ENCODE results near the gene C1orf185.
"Not testable (repeated sequence)": the region's sequence is repeated elsewhere in the genome, so short reads cannot be mapped to it uniquely, and the experiment has no call there.

Gene C1orf185

DNA sequence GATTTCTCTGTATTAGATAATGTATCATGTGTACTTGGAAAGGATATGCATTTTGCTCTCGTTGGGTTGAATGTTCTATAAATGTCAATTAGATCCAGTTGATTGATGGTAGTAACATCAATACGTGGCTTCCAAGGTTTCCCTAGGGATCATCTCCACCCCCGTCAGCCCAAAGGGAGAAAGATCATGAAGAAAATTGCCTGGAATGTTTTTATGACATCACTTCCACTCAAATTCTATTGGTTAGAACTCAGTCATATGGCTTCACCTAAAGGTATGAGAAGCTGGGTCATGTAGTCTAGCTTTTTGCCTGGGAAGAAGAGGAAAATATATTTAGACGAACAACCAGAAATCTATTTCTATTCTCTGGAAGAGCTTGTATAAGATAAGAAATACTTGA, at the start of gene C1orf185:
Gene C1orf185 (plus strand): TSS at position 253 of the 400 bp plus-strand sequence. CDS start 6 bp downstream, at position 259.
- DNase-seq (ENCODE audit: low spot score): no peak

DNA sequence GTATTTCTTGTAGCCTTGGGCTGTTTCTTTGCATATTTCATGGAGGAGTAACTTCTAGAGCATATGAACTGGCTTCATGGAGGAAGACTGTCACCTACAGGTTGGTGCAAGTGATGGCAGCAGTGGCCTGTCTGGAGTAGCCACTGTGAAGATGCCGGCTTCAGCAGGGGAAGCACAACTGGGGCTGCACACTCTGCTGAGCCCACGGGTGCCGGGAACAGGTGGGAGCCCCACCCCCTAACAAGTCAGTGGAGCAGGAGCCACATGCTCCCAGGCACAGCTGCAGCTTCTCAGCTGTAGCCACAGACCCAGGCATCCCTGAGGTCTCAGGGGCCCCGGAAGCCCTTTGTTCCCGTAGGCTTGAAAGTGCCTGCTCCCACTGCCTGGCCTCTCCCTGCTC, 43.2 kb upstream of the C1orf185 start:
- peak; percentile 16 for DNase-seq (ENCODE audit: low spot score)

DNA sequence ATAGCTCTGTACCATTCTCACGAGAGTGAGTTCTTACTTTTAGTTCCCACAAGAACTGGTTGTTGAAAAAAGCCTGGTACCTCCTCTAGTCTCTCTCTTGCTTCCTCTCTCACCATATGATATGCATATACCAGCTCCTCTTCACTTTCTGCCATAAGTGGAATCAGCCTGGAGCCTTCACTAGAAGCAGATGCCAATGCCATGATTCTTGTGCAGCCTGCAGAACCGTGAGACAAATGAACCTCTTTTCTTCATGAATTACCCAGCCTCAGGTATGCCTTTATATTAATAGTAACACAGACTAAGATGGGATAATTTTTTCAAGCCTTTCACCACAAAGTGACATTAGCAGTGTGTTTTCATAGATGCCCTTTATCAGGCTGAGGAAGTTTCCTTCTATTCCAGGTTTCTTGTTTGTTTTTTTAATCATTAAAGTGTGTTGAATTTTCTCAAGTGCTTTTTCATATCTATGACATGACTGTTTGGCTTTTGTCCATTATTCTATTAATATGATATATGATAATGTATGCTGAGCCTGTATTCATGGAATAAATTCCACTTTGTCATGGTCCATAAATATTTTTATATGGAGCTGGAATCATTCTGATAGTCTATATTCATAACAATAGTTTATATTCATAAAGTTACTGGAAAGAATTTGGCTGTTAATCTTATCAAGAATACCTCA, 40.7 kb upstream of the C1orf185 start:
- DNase-seq (ENCODE audit: low spot score): no peak

DNA sequence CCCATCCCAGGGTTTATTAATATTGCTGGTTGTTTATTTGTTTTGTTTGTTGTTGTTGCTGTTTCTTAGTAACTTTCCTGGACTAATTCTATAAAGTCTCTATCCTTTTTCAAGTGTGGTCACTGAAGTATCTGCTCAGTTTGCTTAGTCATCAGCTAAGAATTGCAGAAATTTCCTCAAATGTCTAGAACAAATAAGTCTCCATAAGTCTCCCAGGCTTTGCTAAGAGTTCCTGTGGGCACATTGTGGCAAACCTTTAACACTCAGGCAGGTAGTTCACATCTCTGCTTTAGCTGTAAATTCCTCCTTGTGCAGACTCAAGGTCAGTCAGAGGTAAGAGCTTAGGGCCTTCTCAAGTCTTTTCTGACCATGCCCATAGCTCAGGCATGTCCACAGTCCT, 38.9 kb upstream of the C1orf185 start:
- DNase-seq (ENCODE audit: low spot score): peak; percentile 66

DNA sequence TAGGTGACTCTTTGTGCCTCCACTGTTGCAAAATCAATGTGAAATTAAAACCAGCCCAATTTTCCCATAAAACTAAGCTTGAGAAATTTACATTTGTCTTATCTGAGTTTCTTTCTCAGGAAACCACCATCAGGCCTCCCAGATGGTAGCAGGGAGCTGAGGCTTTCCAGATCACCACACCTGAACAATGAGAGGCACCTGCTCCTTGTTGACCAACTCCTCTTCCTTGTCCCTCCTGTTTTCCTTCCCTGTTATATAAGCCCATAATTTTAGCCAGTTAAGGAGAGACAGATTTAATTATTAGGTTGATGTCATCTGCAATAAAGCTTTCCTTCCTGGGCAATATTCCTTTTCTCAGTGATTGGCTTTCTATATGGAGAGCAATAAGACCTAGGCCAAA, 32.0 kb upstream of the C1orf185 start:
- no peak for DNase-seq (ENCODE audit: low spot score)

DNA sequence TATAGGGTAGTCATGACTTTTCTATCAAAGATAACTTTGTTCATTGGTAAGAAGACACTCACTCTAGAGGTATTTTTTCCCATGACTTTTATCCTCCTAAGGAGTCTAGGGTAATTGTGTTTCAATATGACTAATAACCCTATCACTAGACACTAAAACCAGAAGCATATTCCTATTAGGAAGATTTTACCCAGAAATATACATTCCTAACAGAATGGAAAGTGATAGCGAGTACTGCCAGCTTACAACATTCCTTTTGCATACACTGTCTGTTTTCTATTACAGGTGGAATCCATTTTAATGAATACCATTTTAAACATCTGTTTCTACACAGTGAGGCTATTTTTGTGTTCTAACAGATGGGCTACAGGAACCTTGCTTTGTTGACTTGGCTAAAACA, 31.4 kb upstream of the C1orf185 start:
- DNase-seq (ENCODE audit: low spot score): peak; percentile 63

DNA sequence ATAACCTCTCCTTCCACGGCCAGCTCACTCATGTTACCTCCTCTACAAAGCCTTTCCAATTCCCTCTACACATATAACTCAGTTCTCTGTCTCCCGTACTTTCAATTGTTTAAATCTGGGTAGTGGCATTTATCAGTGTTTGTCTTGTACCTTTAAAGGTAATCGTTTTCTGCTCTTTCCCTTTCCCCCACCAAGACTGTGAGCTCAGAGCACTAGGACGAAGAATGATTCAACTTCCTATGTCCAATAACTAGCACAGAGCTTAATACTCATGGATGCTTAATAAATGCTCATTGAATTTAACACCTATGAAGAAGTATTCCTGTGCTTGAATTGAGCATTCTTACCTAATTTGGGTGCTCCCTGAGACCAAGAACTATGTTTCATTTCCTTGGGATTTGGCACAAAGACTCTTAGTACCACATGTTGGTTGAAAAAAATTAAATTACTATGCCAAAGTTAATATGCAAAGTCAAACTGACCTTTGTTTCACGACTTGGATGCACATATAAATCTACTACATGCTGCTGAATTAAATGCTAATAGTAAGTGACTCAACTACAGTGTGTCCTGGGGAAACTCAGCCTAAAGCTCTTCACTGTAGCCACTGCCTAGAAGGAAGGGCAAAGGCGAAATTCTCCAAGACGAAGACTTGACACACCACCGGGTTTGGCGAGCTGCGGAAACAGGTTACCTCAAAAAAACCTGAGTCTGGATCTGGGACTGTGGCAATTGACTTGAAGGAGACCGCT, 30.6 kb upstream of the C1orf185 start:
- no peak for DNase-seq (ENCODE audit: low spot score)

DNA sequence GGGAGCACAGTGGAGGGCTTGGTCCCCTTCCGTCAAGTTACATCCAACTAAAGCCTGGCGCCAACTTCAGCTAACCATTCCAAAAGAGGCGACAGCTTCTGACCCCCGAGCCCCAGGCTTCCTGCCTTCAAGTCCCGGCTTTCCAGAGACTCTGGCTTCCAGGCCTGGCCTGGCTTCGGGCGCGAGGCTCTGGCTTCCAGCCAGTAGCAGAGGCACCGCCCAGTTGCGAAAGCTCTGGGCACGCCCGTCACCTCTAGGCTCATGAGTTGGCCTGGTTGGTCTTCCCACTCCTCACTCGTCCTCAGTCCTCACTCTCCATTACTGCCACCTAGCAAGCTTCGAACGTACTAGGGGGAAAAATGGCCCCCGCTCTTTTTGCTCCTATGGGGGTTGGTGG, 30.0 kb upstream of the C1orf185 start:
- DNase-seq (ENCODE audit: low spot score): no peak

DNA sequence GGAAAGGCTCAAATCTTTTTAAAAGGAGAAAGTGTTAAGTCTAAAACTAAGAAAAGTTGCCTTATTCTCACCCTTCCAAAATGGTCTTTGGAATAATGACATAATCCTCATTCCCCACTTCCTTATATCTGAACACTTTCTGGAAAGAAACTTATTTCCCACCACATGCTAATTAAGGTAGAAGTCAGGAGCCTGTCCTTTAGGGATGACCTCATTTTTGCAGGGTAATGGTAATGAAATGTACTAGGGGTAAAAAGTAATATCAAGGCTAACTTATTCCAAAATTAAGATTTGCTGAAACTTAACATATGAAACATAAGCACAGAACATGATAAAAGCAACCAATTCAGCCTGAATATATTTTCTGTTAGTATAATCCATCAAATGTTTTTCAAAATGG, 29.4 kb upstream of the C1orf185 start:
- DNase-seq (ENCODE audit: low spot score): no peak

DNA sequence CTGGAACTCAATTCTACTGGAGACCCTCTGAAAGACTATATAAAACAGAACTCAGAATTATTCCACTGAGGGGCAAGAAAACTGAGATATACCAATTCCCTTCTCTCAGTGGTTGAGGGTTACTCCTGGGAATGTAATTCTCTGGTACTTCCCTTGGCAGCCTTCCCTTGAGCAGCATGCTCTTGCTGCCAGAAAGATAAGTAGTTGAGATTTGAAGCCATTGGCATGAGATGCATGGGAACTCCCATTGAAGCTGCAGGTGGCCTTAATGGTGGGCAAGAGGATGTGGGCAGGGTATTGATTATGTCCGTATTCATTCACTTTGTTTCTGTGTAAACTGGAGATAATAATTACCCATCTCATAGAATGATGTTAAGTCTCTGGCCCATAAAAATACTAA, 28.6 kb upstream of the C1orf185 start:
- no peak for DNase-seq (ENCODE audit: low spot score)

DNA sequence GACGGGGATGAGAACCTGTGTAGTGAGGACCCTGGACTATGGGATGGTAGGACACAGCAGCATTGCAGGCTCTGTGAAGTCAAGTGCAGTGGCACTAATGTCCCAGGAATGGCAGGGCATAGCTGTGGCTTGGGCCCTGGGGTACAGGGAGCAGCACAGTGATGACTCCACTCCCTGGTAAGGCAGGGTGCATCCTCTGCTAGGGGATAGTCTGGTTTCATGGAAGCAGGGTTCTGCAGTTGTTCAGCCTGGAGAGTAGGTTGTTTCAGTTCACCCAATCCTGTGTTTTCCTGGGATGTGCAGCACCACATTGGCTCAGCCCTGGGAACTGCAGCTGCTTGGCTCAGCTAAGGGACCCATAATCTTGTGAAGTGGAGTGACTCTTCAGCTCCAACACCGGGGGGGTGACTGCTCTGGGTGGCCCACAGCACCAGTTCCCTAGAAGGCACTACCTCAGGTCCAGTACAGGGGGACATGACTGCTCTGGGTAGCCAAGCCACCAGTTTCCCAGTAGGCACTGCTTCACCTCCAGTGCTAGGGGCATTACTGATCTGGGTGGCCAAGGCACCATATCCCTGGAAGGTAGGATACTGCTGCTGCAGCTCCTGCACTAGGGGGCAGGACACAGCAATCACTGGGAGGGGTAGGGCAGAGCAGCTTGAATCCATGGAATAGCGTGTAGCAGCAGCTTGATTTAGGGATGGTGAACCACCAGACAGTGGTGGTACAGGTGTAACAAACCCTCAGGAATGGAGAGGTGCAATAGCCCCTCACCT, 15.3 kb upstream of the C1orf185 start:
- no peak for DNase-seq (ENCODE audit: low spot score)

DNA sequence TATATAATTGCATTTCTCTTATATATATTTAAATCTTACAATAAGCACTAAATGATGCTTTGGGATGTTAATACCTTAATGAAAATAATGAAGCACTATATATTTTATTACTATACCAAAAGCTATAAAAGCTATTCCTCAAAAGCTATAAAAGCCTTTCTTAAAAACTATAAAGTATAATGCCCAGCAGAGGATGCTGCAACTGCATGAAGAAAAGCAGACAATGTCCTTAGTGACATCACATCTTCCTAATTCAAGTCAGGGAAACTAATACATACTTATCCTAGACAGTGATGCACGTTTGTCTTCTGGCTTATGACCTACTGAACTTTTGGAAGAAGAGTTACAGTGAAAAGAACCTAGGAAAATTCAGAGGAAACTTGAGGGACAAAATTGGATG, 13.6 kb upstream of the C1orf185 start:
- peak; percentile 12 for DNase-seq (ENCODE audit: low spot score)

DNA sequence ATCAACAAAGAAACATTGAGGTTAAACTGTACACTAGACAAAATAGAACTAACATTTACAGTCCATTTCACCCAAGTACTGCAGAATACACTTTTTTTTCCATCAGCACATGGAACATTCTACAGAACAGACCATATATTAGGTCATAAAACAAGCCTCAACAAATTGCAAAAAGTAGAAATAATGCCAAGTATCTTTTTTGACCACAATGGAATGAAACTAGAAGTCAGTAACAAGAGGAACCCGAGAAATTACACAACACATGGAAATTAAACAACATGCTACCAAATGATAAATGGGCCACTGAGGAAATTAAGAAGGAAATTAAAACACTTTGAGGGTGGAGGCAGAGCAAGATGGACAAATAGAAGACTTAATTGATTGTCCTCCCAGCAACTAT, 8.4 kb upstream of the C1orf185 start:
- DNase-seq (ENCODE audit: low spot score): no peak

DNA sequence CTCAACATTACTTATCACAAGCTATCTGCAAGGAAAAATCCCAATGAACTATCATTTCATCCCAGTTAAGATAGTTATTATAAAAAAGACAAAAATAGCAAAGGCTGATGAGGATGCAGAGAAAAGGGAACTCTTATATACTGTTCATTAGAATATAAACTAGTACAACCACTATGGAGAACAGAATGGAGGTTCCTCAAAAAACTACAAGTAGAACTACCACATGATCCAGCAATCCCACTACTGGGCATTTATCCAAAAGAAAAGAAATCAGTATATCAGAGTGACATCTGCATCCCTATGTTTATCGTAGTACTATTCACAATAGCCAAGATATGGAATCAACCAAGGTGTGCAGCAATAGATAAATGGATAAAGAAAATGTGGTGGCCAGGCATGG, 4.9 kb upstream of the C1orf185 start:
- no peak for DNase-seq (ENCODE audit: low spot score)

DNA sequence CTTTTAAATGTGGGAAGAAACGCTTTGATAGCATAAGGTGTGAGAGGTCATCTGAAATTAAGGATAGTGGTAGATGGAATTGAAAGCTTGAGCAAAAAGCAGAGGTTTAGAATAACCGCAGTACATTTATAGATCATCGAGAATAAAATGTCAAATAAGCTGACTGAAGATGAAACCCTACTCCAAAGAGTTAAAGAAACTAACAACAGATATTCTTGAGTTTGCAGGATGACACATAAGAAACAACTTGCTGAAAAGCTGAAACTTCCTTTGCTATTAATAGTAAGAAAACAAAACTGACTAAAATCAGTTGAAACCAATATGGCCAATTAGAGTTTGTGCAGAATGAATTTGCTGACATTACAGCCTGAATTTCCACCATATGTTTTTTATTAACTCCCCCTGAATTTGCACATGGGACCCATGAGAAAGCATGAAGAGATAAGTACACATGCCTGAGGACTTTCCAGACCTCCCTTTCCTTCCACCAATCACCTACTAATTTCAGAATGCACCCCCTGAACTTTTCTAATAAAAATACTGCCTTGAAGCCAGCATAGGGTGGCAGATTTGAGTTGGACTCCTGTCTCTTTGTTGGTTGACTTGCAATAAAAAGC, 1.7 kb upstream of the C1orf185 start:
- DNase-seq (ENCODE audit: low spot score): no peak

DNA sequence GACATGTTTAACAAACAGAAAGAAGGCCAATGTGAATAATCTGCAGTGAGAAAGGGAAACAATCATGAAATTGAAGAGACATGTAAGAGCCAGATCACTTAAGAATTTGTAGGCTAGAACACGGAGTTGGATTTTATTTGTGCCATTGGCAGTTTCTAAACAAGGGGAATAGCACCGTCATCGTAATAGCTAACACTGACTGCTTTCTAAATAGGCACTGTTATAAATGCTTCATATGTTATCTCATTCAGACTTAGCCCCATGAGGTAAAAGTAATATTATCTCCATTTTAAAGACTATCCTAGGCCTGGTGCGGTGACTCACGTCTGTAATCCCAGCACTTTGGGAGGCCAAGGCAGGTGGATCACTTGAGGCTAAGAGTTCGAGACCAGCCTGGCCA, 12.1 kb downstream of the C1orf185 start:
- no peak for DNase-seq (ENCODE audit: low spot score)

DNA sequence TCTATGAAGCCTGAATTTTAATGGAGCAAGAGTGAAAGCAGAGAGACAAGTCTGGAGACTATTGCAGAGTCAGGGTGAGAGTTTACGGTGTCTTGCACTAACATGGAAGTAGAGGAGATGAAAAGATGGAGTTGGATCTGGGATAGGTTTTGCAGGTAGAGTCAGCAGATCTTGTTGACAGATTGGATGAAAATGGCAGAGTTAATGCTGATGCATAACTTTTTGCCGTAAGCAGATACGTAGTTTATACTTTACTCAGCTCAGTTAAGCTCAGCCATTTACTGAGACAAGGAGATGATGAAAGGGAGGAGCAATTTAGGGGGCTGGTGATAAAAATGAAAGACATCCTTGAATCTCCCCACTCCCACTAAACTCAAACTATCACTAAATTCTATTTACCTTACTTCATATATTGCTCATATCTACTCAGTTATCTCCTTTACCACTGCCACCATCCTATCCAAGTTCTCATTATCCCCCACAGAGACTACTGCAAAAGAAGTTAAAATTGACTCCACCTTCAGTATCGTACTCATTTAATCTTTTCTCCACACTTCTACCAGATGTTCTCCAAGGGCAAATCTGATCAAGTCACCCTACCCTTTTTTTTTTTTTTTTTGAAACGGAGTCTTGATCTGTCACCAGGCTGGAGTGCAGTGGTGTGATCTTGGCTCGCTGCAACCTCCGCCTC, 13.8 kb downstream of the C1orf185 start:
- no peak for DNase-seq (ENCODE audit: low spot score)

DNA sequence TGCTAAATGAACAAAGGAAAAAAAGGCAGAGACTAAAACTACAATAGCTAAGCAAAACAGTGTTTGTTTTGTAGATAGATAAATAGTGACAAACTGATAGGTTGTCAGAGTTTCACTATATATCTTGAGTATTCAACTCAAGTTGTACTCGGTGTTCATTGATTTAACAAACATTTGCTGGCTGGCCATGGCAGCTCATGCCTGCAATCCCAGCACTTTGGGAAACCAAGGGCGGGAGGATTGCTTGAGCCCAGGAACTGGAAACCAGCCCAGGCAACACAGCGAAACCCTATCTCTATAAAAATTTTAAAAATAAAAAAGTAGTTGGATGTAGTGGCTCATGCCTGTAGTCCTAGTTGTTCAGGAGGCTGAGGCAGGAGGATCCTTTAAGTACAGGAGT, 17.3 kb downstream of the C1orf185 start:
- DNase-seq (ENCODE audit: low spot score): no peak

DNA sequence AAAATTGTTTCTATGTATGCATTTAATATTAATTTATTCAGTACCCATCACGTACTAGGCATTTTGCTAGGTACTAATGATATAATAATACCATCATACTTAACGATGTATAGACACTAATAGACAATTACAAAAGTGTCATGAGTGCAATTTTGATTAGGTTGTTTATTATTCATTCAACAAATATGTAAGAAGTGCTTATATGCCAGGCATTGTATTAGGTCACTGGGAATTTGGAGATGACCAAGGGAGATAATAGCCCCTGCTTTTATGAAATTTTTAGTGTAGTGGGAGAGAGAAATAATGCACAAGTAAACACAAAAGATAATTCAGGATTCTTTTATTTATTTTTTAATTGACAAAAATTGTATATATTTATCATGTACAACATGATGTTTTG, 18.6 kb downstream of the C1orf185 start:
- DNase-seq (ENCODE audit: low spot score): no peak

DNA sequence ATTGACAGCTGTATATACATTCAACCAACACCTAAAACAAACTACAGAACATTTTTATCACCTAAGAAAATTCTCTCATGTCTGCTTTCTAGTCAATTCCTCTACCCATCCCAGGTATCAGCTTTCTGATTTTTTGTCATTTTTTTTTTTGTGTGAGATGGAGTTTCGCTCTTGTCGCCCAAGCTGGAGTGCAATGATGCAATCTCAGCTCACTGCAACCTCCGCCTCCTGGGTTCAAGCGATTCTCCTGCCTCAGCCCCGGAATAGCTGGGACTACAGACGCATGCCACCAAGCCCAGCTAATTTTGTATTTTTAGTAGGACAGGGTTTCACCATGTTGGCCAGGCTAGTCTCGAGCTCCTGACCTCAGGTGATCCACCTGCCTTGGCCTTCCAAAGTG, 25.1 kb downstream of the C1orf185 start:
- DNase-seq (ENCODE audit: low spot score): not testable (repeated sequence)

DNA sequence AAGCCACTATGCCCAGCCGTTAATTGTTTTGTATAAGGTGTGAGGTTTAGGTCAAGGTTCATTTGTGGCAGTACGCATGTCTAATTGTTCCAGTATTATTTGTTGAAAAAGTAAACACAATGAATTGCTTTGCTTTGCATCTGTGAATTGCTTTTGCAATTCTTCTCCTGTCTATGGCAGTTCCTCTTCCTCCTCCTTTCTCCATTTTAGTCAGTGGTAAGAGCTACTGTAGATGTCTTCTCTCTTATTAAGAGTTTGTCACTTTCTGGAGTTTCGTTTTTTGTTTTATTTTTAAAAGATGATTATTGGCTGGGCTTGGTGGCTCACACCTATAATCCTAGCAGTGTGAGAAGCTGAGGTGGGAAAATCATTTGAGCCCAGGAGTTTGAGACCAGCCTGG, 29.2 kb downstream of the C1orf185 start:
- DNase-seq (ENCODE audit: low spot score): no peak

DNA sequence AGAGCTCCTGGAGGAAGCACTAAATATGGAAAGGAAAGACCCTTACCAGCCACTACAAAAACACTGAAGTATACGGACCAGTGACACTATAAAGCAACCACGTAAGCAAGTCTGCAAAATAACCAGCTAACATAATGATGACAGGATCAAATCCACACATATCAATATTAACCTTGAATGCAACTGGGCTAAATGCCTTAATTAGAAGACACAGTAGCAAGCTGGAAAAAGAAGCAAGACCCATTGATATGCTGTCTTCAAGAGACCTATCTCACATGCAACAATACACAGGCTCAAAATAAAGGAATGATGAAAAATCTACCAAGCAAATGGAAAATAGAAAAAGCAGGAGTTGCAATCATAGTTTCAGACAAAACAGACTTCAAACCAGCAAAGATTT, 31.0 kb downstream of the C1orf185 start:
- DNase-seq (ENCODE audit: low spot score): no peak
